ENCODE measurements around the gene PPM1L. TPM values are rescaled to one million over a fixed set of nuclear protein-coding genes. Genes with fewer than 3 reads are reported as not detected.
A peak's percentile ranks its signal among the peaks of the same experiment; 100 is the strongest.

PPM1L gene
- total RNA-seq, 4 donors from 2014 or later: 30.8 to 88.1 (median 52.7) TPM

GRCh38 chr3:160951642-160952487, 195.8 kb downstream of the PPM1L start:
- TF ChIP-seq EP300 (IDR thresholded peaks at IDR 0.05) (no peak), POLR2AphosphoS5 (IDR thresholded peaks at IDR 0.05) (no peak), POLR2A (IDR thresholded peaks at IDR 0.05; ENCODE audit: low read depth) (no peak)
- TF ChIP-seq, protein P1, sequence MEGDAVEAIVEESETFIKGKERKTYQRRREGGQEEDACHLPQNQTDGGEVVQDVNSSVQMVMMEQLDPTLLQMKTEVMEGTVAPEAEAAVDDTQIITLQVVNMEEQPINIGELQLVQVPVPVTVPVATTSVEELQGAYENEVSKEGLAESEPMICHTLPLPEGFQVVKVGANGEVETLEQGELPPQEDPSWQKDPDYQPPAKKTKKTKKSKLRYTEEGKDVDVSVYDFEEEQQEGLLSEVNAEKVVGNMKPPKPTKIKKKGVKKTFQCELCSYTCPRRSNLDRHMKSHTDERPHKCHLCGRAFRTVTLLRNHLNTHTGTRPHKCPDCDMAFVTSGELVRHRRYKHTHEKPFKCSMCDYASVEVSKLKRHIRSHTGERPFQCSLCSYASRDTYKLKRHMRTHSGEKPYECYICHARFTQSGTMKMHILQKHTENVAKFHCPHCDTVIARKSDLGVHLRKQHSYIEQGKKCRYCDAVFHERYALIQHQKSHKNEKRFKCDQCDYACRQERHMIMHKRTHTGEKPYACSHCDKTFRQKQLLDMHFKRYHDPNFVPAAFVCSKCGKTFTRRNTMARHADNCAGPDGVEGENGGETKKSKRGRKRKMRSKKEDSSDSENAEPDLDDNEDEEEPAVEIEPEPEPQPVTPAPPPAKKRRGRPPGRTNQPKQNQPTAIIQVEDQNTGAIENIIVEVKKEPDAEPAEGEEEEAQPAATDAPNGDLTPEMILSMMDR (IDR thresholded peaks at IDR 0.05): no peak
- no peaks in the 10 kb centered on the region for H3K27me3 ChIP-seq
- WGBS: 62% methylated on average over 8 of the region's 8 CpGs
- no peak for DNase-seq (ENCODE audit: extremely low spot score)
- intact Hi-C loops (cut with DNase I): no loop called here
- peaks cover 11 to 19% (median 13%) of the 10 kb centered on the region in 4 donors for H3K4me1 ChIP-seq
- H3K4me3 ChIP-seq: no peak overlapping the region
- no peaks in the 10 kb centered on the region for H3K36me3 ChIP-seq
- H3K27ac ChIP-seq (replicated peaks in 1 of 4): no peak overlapping the region
- H3K9me3 ChIP-seq: no peaks in the 10 kb centered on the region

- WGBS: 94% methylated on average over 3 of the region's 3 CpGs
- DNase-seq (ENCODE audit: extremely low spot score): no peak
- no peaks in the 10 kb centered on the region for H3K9me3 ChIP-seq
- no peak overlapping the region for H3K4me3 ChIP-seq
- no peaks in the 10 kb centered on the region for H3K36me3 ChIP-seq
- no peaks in the 10 kb centered on the region for H3K27me3 ChIP-seq
- no peak for TF ChIP-seq POLR2AphosphoS5 (IDR thresholded peaks at IDR 0.05)
- no peak for TF ChIP-seq POLR2A (IDR thresholded peaks at IDR 0.05; ENCODE audit: low read depth)
- TF ChIP-seq EP300 (IDR thresholded peaks at IDR 0.05): no peak
- TF ChIP-seq, protein P1 (IDR thresholded peaks at IDR 0.05): no peak
- intact Hi-C loops (cut with DNase I): no loop called here
- H3K27ac ChIP-seq (replicated peaks in 1 of 4): no peak overlapping the region
- peaks cover 9 to 19% (median 13%) of the 10 kb centered on the region in 4 donors for H3K4me1 ChIP-seq
These were observed 197.7 kb downstream of the PPM1L start for GRCh38 chr3:160953686-160954085.

DNA sequence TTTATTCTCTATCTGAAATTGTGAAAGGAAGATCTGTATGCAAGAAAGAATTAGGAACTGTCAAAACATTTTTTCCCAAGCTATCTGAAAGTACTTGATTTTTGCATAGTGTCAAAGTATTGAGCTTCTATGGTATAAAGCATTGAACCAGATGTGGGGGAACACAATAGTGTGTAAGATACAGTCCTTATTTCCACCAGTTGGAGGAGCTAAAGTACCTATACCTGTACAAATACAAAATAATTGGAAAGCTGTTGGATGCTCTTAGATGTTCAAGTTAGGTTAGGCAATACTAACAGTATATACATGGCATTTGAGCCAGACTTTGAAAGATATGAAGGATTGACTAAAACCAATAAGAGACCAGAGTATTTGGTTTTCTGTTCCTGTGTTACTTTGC, 200.8 kb downstream of the PPM1L start:
- H3K36me3 ChIP-seq: no peaks in the 10 kb centered on the region
- H3K27me3 ChIP-seq: no peaks in the 10 kb centered on the region
- no peak overlapping the region for H3K4me3 ChIP-seq
- H3K27ac ChIP-seq (replicated peaks in 1 of 4): no peak overlapping the region
- no peak for DNase-seq (ENCODE audit: extremely low spot score)
- peaks cover 6 to 11% (median 9%) of the 10 kb centered on the region in 4 donors for H3K4me1 ChIP-seq
- intact Hi-C loops (cut with DNase I): no loop called here
- TF ChIP-seq POLR2A (IDR thresholded peaks at IDR 0.05; ENCODE audit: low read depth): no peak
- TF ChIP-seq, protein P1 (IDR thresholded peaks at IDR 0.05): peak in 1 of 3 experiments; percentile 16
- no peak for TF ChIP-seq EP300 (IDR thresholded peaks at IDR 0.05)
- no peak for TF ChIP-seq POLR2AphosphoS5 (IDR thresholded peaks at IDR 0.05)
- no peaks in the 10 kb centered on the region for H3K9me3 ChIP-seq

DNA sequence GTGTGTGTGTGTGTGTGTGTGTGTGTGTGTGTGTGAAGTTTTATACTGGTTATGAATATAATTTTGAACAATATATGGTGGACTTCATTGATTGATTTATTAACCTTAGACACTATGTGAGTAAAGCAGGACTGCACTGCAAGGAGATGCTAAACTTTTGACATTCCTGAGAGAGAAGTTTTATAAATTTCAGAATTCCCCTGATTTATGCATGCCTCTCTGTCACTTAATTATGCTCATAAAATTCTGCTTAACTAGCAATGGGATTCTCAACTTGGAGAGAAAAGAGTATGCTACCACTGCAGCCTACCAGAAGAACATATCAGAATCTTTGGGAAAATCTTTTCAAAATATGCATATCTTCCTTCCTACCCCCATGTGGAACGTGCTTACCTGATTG, 204.5 kb downstream of the PPM1L start:
- intact Hi-C loops (cut with DNase I): no loop called here
- Histone ChIP-seq H3K27me3 (no peaks in the 10 kb centered on the region), H3K27ac (replicated peaks in 1 of 4) (no peak overlapping the region), H3K4me1 (no peaks in the 10 kb centered on the region), H3K4me3 (no peak overlapping the region), H3K36me3 (no peaks in the 10 kb centered on the region), H3K9me3 (no peaks in the 10 kb centered on the region)
- WGBS: 76% methylated on average over 1 of the region's 1 CpG
- DNase-seq (ENCODE audit: extremely low spot score): no peak
- TF ChIP-seq, protein P1 (IDR thresholded peaks at IDR 0.05): no peak
- TF ChIP-seq EP300 (IDR thresholded peaks at IDR 0.05) (no peak), POLR2A (IDR thresholded peaks at IDR 0.05; ENCODE audit: low read depth) (no peak), POLR2AphosphoS5 (IDR thresholded peaks at IDR 0.05) (no peak)
